ENCODE results near the gene NT5C2.
A peak's percentile ranks its signal among the peaks of the same experiment; 100 is the strongest.

The NT5C2 gene

DNA sequence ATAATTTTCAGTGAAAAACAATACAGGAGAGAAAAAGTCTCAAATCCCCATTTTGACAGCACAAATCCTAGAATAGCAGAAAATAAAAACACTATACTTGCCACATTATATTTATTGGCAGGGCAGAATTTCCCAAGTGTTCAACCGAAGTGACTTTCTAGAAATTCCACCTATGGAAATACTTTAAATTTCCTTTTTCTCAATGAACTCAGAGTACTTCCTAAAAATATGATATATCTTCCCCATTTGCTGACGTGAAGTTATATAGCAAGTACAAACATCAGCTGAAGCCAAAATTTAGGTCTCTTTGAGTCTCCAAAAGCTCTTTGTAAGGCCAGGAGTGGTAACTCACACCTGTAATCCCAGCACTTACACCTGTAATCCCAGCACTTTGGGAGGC lies 83.3 kb downstream of the NT5C2 start:
- peaks cover 0 to 87% (median 33%) of the 10 kb centered on the region in 4 donors for H3K4me1 ChIP-seq
- DNase-seq = no peak
- peak overlapping the region; percentile 70 to 76 for H3K27ac ChIP-seq
- no peaks in the 10 kb centered on the region for H3K27me3 ChIP-seq
- H3K36me3 ChIP-seq = peaks cover 1 to 7% (median 6%) of the 10 kb centered on the region in 3 donors
- TF ChIP-seq, protein P1, sequence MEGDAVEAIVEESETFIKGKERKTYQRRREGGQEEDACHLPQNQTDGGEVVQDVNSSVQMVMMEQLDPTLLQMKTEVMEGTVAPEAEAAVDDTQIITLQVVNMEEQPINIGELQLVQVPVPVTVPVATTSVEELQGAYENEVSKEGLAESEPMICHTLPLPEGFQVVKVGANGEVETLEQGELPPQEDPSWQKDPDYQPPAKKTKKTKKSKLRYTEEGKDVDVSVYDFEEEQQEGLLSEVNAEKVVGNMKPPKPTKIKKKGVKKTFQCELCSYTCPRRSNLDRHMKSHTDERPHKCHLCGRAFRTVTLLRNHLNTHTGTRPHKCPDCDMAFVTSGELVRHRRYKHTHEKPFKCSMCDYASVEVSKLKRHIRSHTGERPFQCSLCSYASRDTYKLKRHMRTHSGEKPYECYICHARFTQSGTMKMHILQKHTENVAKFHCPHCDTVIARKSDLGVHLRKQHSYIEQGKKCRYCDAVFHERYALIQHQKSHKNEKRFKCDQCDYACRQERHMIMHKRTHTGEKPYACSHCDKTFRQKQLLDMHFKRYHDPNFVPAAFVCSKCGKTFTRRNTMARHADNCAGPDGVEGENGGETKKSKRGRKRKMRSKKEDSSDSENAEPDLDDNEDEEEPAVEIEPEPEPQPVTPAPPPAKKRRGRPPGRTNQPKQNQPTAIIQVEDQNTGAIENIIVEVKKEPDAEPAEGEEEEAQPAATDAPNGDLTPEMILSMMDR (IDR thresholded peaks at IDR 0.05) = no peak
- no peak overlapping the region for H3K4me3 ChIP-seq
- intact Hi-C loops (cut with DNase I; ENCODE audit: low total_unique reads) = no loop called here
- H3K9me3 ChIP-seq = no peaks in the 10 kb centered on the region

GRCh38 chr10:103106539-103106938 lies 86.5 kb downstream of the NT5C2 start:
- H3K27me3 ChIP-seq = no peaks in the 10 kb centered on the region
- DNase-seq = no peak
- H3K9me3 ChIP-seq = no peaks in the 10 kb centered on the region
- TF ChIP-seq, protein P1 (IDR thresholded peaks at IDR 0.05) = no peak
- peaks cover 5 to 22% (median 6%) of the 10 kb centered on the region in 3 donors for H3K36me3 ChIP-seq
- H3K27ac ChIP-seq = peak overlapping the region in 1 of 2 donors; percentile 76
- intact Hi-C loops (cut with DNase I; ENCODE audit: low total_unique reads) = no loop called here
- no peak overlapping the region for H3K4me3 ChIP-seq
- H3K4me1 ChIP-seq = peaks cover 0 to 91% (median 22%) of the 10 kb centered on the region in 4 donors

DNA sequence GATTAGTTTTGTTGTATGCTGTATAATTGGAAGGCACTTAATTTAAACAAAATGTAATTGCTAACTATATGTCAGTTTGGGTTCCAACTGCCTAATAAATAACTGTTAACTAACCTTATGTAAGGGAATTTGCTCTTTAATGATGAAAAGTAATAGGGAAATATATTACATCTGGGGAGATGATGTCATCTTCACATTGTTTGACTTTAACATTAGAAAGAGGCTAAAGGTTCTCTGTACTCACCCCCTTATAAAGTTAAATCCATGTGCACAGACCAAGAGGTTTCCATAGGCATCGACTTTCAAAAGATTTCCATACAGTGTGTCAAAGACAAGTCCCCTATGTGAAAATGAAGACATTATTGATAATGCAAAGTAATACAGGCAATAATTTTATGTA lies 87.6 kb downstream of the NT5C2 start:
- intact Hi-C loops (cut with DNase I; ENCODE audit: low total_unique reads) = no loop called here
- Histone ChIP-seq H3K4me1 (peaks cover 0 to 82% (median 12%) of the 10 kb centered on the region in 4 donors), H3K36me3 (peaks cover 10 to 31% (median 16%) of the 10 kb centered on the region in 3 donors)

GRCh38 chr10:103104721-103105120 lies 88.4 kb downstream of the NT5C2 start:
- Histone ChIP-seq H3K4me1 (peaks cover 0 to 75% (median 5%) of the 10 kb centered on the region in 4 donors), H3K9me3 (no peaks in the 10 kb centered on the region), H3K4me3 (no peak overlapping the region), H3K36me3 (peaks cover 17 to 39% (median 23%) of the 10 kb centered on the region in 3 donors), H3K27me3 (no peaks in the 10 kb centered on the region), H3K27ac (peak overlapping the region in 1 of 2 donors; percentile 37)
- DNase-seq = no peak
- intact Hi-C loops (cut with DNase I; ENCODE audit: low total_unique reads) = no loop called here
- TF ChIP-seq, protein P1 (IDR thresholded peaks at IDR 0.05) = no peak

More for the DNA sequence above, 87.6 kb downstream of the NT5C2 start:
- Histone ChIP-seq H3K4me3 (no peak overlapping the region), H3K27me3 (no peaks in the 10 kb centered on the region), H3K27ac (peak overlapping the region in 1 of 2 donors; percentile 76), H3K9me3 (no peaks in the 10 kb centered on the region)
- DNase-seq = no peak
- TF ChIP-seq, protein P1 (IDR thresholded peaks at IDR 0.05) = no peak

GRCh38 chr10:103103989-103104388 lies 89.1 kb downstream of the NT5C2 start:
- H3K4me1 ChIP-seq = peaks cover 0 to 68% (median 4%) of the 10 kb centered on the region in 4 donors
- peaks cover 23 to 46% (median 25%) of the 10 kb centered on the region in 3 donors for H3K36me3 ChIP-seq
- no peak overlapping the region for H3K4me3 ChIP-seq
- TF ChIP-seq, protein P1 (IDR thresholded peaks at IDR 0.05) = no peak
- no peak for DNase-seq
- H3K27ac ChIP-seq = peak overlapping the region in 1 of 2 donors; percentile 37
- intact Hi-C loops (cut with DNase I; ENCODE audit: low total_unique reads) = no loop called here
- no peaks in the 10 kb centered on the region for H3K9me3 ChIP-seq
- no peaks in the 10 kb centered on the region for H3K27me3 ChIP-seq

All from tibial artery (tissue), 4 donors.